ELF-1 (cell line): ENCODE data around the gene UNKL.
"Not testable (repeated sequence)": the region's sequence is repeated elsewhere in the genome, so short reads cannot be mapped to it uniquely, and the experiment has no call there.

Experiments
- DNase-seq: peaks from one replicate; pipeline ENCODE4 v3.0.0-alpha.2; 2016; ENCODE audit warnings: low read depth, low spot score

Gene UNKL

GRCh38 chr16:1338855-1339675 is 75.4 kb downstream of the UNKL start:
- no peak for DNase-seq

- peak; percentile 42 for DNase-seq
Measured at GRCh38 chr16:1338119-1338730, 76.3 kb downstream of the UNKL start.

DNA sequence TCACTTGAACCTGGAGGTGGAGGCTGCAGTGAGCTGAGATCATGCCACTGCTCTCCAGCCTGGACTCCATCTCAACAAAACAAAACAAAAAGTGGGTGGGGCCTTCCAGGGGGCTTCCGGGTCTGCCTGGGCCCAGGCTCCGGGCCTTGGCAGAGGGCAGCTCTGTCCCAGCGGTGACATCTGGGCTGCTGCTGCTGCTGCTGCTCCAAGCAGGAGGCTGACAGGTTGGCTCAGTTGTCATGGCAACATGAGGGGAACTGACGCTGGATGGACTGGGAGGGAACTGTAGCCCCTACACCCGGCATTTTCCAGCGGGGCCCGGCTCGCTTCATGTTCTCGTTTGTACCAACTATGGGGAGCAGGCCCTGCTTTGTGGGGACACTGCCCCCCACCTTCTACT is 77.0 kb downstream of the UNKL start:
- DNase-seq, result peak; percentile 46

- no peak for DNase-seq
Measured at GRCh38 chr16:1336619-1337018, 77.9 kb downstream of the UNKL start.

DNA sequence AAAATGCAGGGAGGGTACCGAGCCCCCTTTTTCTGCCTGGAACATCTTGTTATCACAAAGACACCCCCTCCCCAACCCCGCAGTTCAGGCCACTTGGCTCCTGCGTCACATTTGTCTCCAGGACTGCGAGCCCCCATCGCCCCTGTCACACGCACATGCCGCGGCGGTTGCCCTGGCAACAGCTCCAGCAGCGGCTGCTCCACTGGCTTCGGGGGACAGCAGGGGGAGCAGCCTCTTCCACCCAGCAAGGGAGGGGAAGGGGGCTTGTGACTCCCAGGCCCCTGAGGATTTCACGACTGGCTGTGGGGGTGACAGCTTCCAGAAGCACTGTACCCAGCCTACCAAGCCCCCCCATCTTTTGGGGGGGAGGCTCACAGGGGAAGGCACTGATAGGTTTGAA is 78.5 kb downstream of the UNKL start:
- no peak for DNase-seq

- no peak for DNase-seq
Measured at GRCh38 chr16:1335211-1335971, 79.1 kb downstream of the UNKL start.

- no peak for DNase-seq
Measured at GRCh38 chr16:1334739-1335138, 79.8 kb downstream of the UNKL start.

- no peak for DNase-seq
Measured at GRCh38 chr16:1333854-1334700, 80.4 kb downstream of the UNKL start.

- DNase-seq, result no peak
Measured at GRCh38 chr16:1333149-1333812, 81.2 kb downstream of the UNKL start, which contains the start of gene BAIAP3. Gene BAIAP3, plus strand, starts transcription at chr16:1333645. Its CDS starts 4,905 bp downstream, at chr16:1338550.

GRCh38 chr16:1332618-1333148 is 81.8 kb downstream of the UNKL start:
- DNase-seq, result no peak

- DNase-seq, result peak; percentile 88
Measured at GRCh38 chr16:1331712-1332617, 82.5 kb downstream of the UNKL start.

DNA sequence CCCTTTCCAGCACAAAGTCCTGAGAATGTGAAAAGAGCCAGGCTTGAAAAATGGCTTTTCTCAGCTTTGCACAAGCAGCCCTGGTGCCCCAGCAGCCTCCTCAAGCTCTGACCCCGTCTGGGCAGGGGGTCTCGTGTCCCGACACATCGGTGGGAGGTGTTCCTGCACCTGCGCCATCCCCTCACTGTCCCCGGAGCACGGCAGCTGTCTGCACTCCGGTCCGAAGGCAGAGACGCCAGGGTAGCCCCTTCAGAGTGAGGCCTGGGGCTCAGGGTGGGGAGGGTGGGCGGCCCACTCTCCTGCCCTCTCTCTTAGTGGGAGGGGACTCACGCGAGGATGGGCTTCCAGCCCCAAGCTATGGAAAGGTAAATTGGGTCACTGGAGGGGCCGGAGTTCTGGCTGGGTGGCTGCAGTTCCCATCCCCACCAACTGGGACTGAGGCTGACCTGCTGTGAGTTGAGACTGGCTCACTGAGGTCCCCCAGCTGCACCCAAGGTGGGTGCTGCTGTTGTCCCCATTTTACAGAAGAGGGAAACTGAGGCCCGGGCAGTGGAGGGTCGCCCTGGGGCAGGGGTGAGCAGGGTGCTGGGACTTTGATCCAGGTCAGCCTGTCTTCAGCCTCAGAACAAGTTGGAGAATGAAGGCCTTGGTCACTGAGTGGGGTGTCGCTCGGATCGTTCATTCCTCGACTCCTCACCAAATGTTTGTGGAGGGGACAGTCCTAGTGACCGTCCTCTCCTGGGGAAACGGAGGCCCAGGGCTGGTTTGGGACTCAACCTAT is 83.4 kb downstream of the UNKL start:
- no peak for DNase-seq

DNA sequence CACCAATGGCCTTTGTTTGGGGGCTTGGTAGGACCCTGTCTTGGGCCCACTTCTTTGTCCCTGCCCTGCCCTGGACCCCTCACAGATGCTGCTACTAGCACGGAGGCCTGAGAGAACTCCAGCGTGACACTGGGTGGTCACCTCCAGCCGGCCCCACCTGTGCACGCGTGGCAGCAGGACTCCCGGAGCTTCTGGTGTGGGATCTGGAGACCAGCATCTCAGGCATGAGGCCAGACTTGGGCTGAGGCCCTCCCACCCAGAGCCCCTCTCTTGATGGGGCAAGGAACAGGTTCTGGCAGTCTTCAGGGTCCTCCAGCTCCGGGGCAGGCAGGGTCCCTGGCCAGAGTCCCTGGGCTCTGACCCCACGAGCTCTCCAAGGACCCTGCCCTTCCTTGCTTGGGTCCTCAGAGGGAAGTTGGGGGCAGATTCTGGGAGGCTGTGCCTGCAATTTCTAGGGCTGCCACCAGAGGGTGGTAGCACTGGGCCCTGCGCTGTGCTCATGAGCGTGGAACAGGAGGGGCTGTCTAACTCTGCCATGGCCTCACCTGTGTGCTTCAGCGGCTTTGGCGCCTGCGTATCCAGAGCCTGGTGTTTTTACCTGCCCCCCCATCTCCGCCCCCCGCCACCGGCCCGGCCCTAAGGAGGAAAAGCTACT is 84.1 kb downstream of the UNKL start:
- peak; percentile 91 for DNase-seq

- DNase-seq, result not testable (repeated sequence)
Measured at GRCh38 chr16:1328961-1329360, 85.5 kb downstream of the UNKL start.

- not testable (repeated sequence) for DNase-seq
Measured at GRCh38 chr16:1328136-1328535, 86.4 kb downstream of the UNKL start.

DNA sequence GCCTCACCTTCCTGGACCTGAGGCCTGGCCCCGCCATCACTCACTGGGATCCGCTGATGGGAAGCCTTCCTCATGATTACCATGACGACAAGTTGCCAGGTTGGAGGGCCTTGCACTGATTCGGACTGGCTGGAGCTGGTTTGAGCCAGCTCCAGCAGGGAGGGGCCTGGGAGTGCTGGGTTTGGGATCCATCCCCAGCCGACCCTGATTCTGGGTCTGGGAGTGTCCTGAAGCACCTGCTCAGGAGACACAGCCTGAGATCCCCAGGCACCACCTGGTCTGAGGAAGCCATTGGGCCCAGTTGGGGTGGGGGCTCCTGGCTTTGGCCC is 86.9 kb downstream of the UNKL start:
- peak; percentile 58 for DNase-seq

- DNase-seq, result no peak
Measured at GRCh38 chr16:1326946-1327618, 87.4 kb downstream of the UNKL start.

GRCh38 chr16:1326391-1326790 is 88.1 kb downstream of the UNKL start:
- no peak for DNase-seq
